Measurements from ENCODE around the gene NCOA7. TPM values are rescaled to one million over a fixed set of nuclear protein-coding genes. Genes with fewer than 3 reads are reported as not detected.

The NCOA7 gene
- polyA plus RNA-seq, 1 of the 3 experiments (the other 2 are of a cell fraction), result 16.3 TPM

DNA sequence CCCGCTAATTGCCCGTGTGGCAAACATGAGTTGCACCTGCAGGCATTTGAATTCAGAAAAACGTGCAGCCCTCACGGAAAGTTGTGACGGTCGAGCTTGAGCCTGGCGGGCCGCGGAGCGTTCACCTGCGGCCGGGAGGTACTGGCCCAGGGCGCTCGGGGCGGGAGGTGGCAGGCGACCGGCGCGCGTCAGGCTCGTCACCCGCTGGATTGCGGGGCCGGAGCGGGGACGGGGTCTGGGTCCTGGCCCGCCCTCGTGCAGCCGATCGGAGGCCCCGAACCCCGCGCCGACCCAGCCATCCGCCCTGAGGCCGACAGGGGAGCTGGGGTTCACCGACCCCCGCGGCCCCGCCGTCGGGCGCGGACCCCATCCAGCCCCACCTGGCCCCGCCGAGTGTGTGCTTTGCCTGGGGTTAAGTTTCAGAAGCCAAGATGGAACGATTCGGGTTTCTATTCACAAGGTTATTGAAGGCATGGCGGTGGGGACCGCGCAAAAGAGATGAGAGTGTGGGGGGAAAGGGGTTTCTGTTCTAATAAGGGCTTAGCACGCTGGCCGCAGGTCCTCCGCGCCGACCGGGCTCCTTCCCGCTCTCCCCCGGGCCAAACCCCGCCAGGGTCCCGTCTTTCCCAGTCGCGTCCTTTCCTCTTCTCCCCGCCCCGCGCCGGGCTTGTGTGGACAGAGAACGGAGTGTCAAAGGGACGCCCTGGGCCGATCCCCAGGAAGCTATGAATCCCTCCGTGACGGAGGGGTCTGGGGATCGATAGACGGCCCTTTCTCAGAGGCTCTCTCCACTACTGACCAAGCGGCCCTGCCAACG is 43.0 kb upstream of the NCOA7 start:
- Histone ChIP-seq H4K20me1 (ENCODE audit: insufficient read depth) (no peaks in the 10 kb centered on the region), H3K9me3 (no peaks in the 10 kb centered on the region), H3K27me3 (ENCODE audit: insufficient read depth) (peaks cover 67% of the 10 kb centered on the region), H3K27ac (ENCODE audit: low read depth in 2 of 2, low read length in 1 of 2) (no peak overlapping the region), H3K4me2 (peak overlapping the region; percentile 93), H3F3A (replicated peaks; ENCODE audit: insufficient read depth) (no peaks in the 10 kb centered on the region), H3K4me3 (ENCODE audit: low read depth in 2 of 2, low read length in 1 of 2) (no peak overlapping the region; a peak in 1 of 4 replicates), H3K9me2 (no peaks in the 10 kb centered on the region), H3K4me1 (ENCODE audit: control insufficient read depth in 1 of 2, insufficient read depth in 2 of 2, low read depth in 1 of 2, low read length in 1 of 2) (peaks cover 0 to 18% of the 10 kb centered on the region in 2 experiments; a peak in 2 of 4 replicates), H2AFZ (ENCODE audit: low read depth) (no peak overlapping the region), H3K79me2 (ENCODE audit: insufficient read depth) (no peaks in the 10 kb centered on the region), H3K36me3 (replicated peaks in 1 of 2; ENCODE audit: control insufficient read depth in 1 of 2, insufficient read depth in 2 of 2, low read length in 1 of 2) (no peaks in the 10 kb centered on the region), H3K9ac (no peak overlapping the region)
- CTCF ChIA-PET, result interaction anchor here (1.7 to 1.9 kb wide), 2 partner anchors 11 to 436 kb away, joined by 4 to 8 read pairs; no protein-coding TSS in a partner anchor
- POLR2A ChIA-PET, result no interaction called here
- WGBS (ENCODE audit: low lambda C conversion rate), result 2% methylated on average over 29 of the region's 76 CpGs
- peak; percentile 98; the same call in 1 of the 2 replicates for TF ChIP-seq EZH2phosphoT487 (IDR thresholded peaks at IDR 0.05; ENCODE audit: borderline replicate concordance, low read depth)
- TF ChIP-seq, protein P1, sequence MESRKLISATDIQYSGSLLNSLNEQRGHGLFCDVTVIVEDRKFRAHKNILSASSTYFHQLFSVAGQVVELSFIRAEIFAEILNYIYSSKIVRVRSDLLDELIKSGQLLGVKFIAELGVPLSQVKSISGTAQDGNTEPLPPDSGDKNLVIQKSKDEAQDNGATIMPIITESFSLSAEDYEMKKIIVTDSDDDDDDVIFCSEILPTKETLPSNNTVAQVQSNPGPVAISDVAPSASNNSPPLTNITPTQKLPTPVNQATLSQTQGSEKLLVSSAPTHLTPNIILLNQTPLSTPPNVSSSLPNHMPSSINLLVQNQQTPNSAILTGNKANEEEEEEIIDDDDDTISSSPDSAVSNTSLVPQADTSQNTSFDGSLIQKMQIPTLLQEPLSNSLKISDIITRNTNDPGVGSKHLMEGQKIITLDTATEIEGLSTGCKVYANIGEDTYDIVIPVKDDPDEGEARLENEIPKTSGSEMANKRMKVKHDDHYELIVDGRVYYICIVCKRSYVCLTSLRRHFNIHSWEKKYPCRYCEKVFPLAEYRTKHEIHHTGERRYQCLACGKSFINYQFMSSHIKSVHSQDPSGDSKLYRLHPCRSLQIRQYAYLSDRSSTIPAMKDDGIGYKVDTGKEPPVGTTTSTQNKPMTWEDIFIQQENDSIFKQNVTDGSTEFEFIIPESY (IDR thresholded peaks at IDR 0.05; ENCODE audit: borderline replicate concordance, low read depth), result no peak
- DNase-seq, result peak; percentile 52

DNA sequence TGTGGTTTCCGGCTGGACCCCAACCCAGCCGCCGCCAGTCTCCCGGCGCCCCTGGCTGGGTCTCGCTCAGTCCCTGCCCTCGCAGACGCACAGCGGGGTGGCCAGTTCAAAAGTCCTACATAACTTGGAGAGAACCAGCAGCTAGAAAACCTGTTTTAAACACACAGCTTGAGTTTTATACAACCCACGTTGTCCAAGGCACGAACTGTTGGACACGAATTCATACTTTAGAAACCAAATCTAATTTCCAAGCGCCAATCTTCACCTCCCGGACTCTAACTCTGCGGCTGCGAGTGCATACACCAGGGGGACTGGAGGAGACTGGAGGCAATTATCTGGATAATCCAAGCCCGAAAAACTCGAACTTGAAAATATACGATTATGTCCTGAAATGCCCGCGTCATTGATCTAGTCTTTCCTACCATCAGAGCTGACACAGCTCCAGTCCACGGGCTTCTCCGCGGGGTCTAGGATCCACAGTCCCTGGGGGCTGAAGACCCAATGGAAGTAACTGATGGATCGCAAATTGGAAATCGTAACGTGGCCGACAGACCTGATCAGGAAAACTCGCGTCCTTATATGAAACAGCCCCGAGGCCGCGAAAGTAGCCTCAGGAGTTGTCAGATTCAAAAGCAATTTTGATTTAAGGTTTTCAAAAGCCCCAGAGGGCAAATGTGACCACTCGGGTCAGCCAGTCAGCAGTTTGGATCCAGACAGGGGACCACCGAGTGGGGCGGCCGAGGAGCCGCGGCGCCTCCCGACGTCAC is 42.2 kb upstream of the NCOA7 start:
- H3K9ac ChIP-seq, result no peak overlapping the region
- TF ChIP-seq RFX5 (IDR thresholded peaks at IDR 0.05; ENCODE audit: low read length), result no peak
- peak; percentile 43 for TF ChIP-seq EZH2phosphoT487 (IDR thresholded peaks at IDR 0.05; ENCODE audit: borderline replicate concordance, low read depth)
- H3K9me2 ChIP-seq, result no peaks in the 10 kb centered on the region
- CTCF ChIA-PET, result interaction anchor here (1.7 to 1.9 kb wide), 2 partner anchors 10 to 437 kb away, joined by 4 to 8 read pairs; no protein-coding TSS in a partner anchor
- H4K20me1 ChIP-seq (ENCODE audit: insufficient read depth), result no peaks in the 10 kb centered on the region
- peak overlapping the region; percentile 55 to 61 for H3K4me3 ChIP-seq (ENCODE audit: low read depth in 2 of 2, low read length in 1 of 2)
- H3K36me3 ChIP-seq (replicated peaks in 1 of 2; ENCODE audit: control insufficient read depth in 1 of 2, insufficient read depth in 2 of 2, low read length in 1 of 2), result no peaks in the 10 kb centered on the region
- POLR2A ChIA-PET, result no interaction called here
- H3F3A ChIP-seq (replicated peaks; ENCODE audit: insufficient read depth), result no peaks in the 10 kb centered on the region
- H3K79me2 ChIP-seq (ENCODE audit: insufficient read depth), result no peaks in the 10 kb centered on the region
- WGBS (ENCODE audit: low lambda C conversion rate), result 4% methylated on average over 40 of the region's 42 CpGs
- H3K27ac ChIP-seq (ENCODE audit: low read depth in 2 of 2, low read length in 1 of 2), result no peak overlapping the region
- peak overlapping the region; percentile 93 for H3K4me2 ChIP-seq
- peaks cover 67% of the 10 kb centered on the region for H3K27me3 ChIP-seq (ENCODE audit: insufficient read depth)
- H3K4me1 ChIP-seq (ENCODE audit: control insufficient read depth in 1 of 2, insufficient read depth in 2 of 2, low read depth in 1 of 2, low read length in 1 of 2), result peaks cover 0 to 18% of the 10 kb centered on the region in 2 experiments; a peak in 2 of 4 replicates
- peak; percentile 36 for DNase-seq
- H3K9me3 ChIP-seq, result no peaks in the 10 kb centered on the region
- peak overlapping the region; percentile 80; the same call in 1 of the 2 replicates for H2AFZ ChIP-seq (ENCODE audit: low read depth)

Data from SK-N-SH (cell line).